ENCODE measurements around the gene USP6NL. TPM values are rescaled to one million over a fixed set of nuclear protein-coding genes. Genes with fewer than 3 reads are reported as not detected.
A peak's percentile ranks its signal among the peaks of the same experiment; 100 is the strongest.

The USP6NL gene
- total RNA-seq, 1 experiment from 2014 or later: 32.6 TPM

- no peak for DNase-seq (ENCODE audit: low read depth, low spot score)
- in situ Hi-C loops (cut with HindIII; ENCODE audit: low pct_unique_long_range_greater_than_20kb, low sequenced_read_pairs): no loop called here
These were observed 72.1 kb downstream of the USP6NL start for GRCh38 chr10:11539191-11539868.

DNA sequence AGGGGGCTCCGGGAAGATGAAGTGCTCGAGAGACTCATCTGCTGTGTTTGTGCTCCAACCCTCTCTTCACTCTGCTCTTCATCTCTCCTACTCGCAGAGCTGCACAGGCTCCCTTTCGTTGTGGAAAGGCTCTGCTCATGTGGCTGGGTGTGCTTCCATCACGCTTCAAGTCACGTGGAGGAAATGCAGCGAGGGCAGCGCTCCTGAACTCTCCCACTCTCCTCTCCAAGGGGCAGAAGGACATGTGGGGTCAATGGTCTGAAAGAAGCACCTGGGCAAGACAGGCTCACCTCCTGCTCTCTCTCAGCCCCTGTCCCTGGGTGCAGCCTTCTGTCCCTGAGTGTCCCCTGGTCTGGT, 72.6 kb downstream of the USP6NL start:
- DNase-seq (ENCODE audit: low read depth, low spot score): peak; percentile 26
- in situ Hi-C loops (cut with HindIII; ENCODE audit: low pct_unique_long_range_greater_than_20kb, low sequenced_read_pairs): no loop called here

DNA sequence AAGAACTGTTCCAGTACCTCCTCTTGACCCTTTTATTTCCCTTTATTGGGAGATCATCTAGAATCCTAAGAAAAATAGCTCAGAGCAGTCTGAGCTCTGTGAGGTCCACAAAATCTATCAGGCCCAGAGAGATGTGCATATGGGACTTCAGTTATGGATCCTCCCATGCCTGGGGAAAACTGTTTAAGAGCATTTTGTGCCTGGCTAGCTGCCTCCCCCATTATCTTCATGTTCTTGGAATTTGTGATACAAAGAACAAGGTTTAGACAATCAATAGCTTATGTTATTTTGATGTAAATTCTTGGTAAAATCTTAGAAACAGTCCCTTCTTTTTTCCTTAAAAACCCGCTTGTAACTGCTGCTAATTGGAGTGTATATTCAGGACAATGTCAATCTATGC, 75.2 kb downstream of the USP6NL start:
- in situ Hi-C loops (cut with HindIII; ENCODE audit: low pct_unique_long_range_greater_than_20kb, low sequenced_read_pairs): no loop called here
- DNase-seq (ENCODE audit: low read depth, low spot score): no peak

DNA sequence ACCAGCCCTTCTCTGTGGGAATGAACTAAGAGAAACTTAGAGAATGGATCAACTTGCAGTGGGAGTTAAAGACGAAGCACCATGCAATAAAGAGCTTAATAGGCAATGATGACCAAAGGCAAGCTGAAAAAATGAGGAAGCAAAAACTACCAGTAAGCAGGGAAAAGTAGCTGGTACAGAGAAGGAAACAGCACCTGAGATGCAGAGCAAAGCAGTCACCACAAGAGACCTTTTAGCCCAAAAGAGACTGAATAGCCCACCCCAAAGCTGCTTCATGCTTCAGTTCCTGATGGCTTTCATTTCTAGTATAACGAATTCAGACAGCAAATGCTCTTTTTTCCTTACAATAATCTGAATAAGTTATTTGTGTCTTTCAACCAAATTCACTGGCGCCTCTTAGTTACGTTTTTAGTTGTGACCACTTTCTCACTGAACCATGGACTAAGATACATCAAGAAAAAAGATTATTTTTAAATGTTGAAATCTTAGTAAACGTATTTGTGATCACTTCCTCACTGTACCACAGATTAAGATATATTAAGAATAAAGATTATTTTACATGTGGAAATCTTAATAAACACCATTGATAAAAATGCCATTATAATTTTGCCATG, 76.0 kb downstream of the USP6NL start:
- no peak for DNase-seq (ENCODE audit: low read depth, low spot score)
- in situ Hi-C loops (cut with HindIII; ENCODE audit: low pct_unique_long_range_greater_than_20kb, low sequenced_read_pairs): no loop called here

GRCh38 chr10:11533328-11533781, 78.1 kb downstream of the USP6NL start:
- in situ Hi-C loops (cut with HindIII; ENCODE audit: low pct_unique_long_range_greater_than_20kb, low sequenced_read_pairs): no loop called here
- peak; percentile 92 for DNase-seq (ENCODE audit: low read depth, low spot score)

- peak; percentile 88 for DNase-seq (ENCODE audit: low read depth, low spot score)
- in situ Hi-C loops (cut with HindIII; ENCODE audit: low pct_unique_long_range_greater_than_20kb, low sequenced_read_pairs): no loop called here
These were observed 79.1 kb downstream of the USP6NL start for GRCh38 chr10:11532306-11532705.

DNA sequence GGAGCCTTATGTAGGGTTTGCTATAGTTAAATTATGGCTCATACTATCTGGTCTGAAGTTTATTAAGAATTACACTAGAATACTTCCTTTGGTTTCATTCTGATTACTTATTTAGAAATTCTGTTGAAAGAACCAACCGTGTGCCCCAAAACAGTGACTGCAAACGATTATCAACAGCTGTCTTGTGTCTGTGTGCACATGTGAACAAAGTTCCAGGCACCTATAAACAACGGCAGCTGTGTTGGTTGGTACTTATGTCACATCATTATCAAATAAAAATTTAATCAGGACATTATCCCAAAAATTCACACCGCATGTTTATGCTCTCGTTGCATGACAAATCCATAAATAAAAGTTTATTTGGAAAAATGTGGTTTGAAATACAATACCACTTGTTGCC, 80.6 kb downstream of the USP6NL start:
- in situ Hi-C loops (cut with HindIII; ENCODE audit: low pct_unique_long_range_greater_than_20kb, low sequenced_read_pairs): no loop called here
- DNase-seq (ENCODE audit: low read depth, low spot score): no peak

DNA sequence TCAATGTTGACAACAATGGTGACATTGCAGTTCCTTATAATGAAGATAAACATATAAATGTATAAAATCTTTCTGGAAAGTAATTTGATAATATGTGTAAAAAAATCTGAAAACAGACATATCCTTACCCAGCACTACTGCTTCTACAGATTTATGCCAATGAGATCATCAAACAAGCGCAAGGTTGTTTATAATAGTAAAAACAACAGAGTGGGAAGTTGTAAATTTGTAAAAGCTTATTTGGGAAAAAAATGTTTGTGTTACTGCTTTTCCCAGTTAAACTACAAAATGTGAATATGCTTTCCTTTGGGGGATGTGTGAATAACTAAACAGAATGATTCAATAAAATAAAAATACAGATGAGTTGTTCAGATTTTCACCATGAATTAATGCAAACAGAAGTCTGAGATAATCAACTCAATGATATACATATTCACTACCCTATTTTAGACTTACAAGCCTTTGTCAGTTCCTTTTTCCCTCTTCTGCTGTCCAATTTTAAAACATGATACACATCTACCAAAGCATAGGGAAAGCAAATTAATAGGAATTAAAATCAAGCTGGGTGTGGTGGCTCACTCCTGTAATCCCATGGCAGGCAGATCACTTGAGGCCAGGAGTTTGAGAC, 82.1 kb downstream of the USP6NL start:
- in situ Hi-C loops (cut with HindIII; ENCODE audit: low pct_unique_long_range_greater_than_20kb, low sequenced_read_pairs): no loop called here
- no peak for DNase-seq (ENCODE audit: low read depth, low spot score)

- in situ Hi-C loops (cut with HindIII; ENCODE audit: low pct_unique_long_range_greater_than_20kb, low sequenced_read_pairs): no loop called here
- DNase-seq (ENCODE audit: low read depth, low spot score): no peak
These were observed 83.2 kb downstream of the USP6NL start for GRCh38 chr10:11528286-11528685.

DNA sequence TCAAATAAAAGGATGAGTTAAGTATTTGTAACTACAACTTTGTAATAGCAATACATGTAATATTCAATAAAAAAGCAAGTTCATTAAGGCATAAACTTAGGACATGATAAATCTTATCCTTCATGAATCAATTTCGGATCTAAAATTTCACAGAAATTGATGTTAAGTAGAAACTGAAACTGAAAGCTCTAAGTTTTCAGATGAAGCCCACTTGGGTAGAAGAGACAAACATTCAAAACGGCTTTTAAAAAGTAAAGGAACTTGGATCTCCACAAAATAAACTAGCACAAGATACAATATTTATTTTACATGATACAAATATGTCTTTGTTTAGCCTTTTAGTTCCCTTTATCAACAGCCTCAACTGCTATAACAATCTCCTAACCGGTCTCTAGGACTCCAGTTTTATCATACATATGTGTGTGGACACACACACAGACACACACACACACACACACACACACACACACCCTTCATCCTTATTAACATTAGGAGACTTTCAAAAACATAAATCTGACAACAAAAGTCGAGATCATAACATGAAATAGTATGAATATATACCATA, 83.7 kb downstream of the USP6NL start:
- DNase-seq (ENCODE audit: low read depth, low spot score): no peak
- in situ Hi-C loops (cut with HindIII; ENCODE audit: low pct_unique_long_range_greater_than_20kb, low sequenced_read_pairs): no loop called here

DNA sequence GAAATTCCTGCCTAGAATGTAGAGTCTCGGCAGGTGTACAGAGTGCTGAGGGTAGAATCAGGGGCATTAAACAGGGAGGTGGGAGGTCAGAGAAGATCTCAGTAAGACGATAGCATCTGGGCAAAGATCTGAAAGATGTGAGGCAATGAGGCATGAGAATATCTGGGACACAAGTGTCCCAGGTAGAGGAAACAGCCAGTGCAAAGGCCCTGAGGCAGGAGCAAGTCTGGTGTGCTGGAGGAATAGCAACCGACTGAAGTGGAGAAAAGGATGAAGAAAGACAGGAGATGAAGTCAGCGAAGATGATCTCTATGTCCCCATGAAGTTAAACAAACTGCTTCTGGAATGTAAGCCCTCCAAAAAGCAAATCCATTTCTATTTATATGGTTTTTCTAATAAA, 84.4 kb downstream of the USP6NL start:
- in situ Hi-C loops (cut with HindIII; ENCODE audit: low pct_unique_long_range_greater_than_20kb, low sequenced_read_pairs): no loop called here
- no peak for DNase-seq (ENCODE audit: low read depth, low spot score)

DNA sequence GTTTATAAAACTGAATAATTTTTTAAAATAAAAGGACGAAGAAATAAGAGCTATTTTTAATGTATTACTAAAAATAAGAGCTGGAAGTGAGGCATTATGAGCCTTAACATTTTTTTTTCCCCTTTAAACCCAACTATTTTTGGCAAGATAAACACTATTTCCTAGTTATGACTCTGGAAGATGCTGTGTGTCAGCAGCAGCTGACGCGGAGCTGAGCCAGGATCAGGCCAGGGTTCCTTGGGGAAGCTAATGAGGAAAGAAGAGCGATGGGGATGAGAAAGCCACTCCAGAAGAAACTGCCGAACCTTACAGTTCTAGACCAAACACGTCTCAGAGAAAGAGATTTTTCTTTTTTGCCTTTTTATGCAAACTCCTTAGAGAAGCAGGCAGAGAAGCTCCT, 85.9 kb downstream of the USP6NL start:
- DNase-seq (ENCODE audit: low read depth, low spot score): no peak
- in situ Hi-C loops (cut with HindIII; ENCODE audit: low pct_unique_long_range_greater_than_20kb, low sequenced_read_pairs): no loop called here

- no peak for DNase-seq (ENCODE audit: low read depth, low spot score)
- in situ Hi-C loops (cut with HindIII; ENCODE audit: low pct_unique_long_range_greater_than_20kb, low sequenced_read_pairs): no loop called here
These were observed 88.6 kb downstream of the USP6NL start for GRCh38 chr10:11522821-11523245.

- in situ Hi-C loops (cut with HindIII; ENCODE audit: low pct_unique_long_range_greater_than_20kb, low sequenced_read_pairs): no loop called here
- no peak for DNase-seq (ENCODE audit: low read depth, low spot score)
These were observed 89.6 kb downstream of the USP6NL start for GRCh38 chr10:11521860-11522259.

GRCh38 chr10:11520892-11521291, 90.6 kb downstream of the USP6NL start:
- DNase-seq (ENCODE audit: low read depth, low spot score): no peak
- in situ Hi-C loops (cut with HindIII; ENCODE audit: low pct_unique_long_range_greater_than_20kb, low sequenced_read_pairs): no loop called here

DNA sequence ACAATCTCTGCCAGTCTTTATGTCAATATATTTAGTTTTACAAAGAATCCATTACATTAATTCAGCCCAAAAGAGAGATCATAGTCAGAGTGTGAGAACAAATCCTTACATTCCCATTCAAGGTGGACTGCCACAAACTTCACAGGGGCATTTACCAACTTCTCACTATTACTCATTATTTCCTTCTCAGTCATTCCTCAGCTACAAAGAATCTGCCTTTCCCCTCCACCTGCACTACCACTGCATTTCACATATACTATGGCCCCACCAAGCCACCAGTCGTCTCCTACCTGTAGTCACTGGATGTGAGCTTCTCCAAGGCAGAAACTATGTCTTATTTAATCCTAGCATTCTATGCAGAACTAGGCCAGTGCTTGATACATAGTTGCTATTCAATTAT, 94.3 kb downstream of the USP6NL start:
- in situ Hi-C loops (cut with HindIII; ENCODE audit: low pct_unique_long_range_greater_than_20kb, low sequenced_read_pairs): no loop called here
- no peak for DNase-seq (ENCODE audit: low read depth, low spot score)

DNA sequence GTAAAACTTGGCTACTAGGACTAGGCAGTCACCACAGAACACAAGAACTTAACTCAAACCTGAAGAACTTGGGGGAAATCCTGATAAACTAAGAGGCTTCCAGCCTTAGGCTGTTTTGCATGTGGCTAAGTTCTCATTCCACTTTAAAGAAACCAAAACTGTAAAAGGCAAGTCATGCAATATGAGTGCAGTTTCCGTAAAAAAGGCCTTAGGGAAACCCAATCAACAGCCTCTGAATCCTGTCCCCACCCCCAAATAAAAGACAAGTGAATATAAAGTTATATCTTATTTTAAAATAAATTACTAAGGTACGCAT, 95.1 kb downstream of the USP6NL start:
- in situ Hi-C loops (cut with HindIII; ENCODE audit: low pct_unique_long_range_greater_than_20kb, low sequenced_read_pairs): no loop called here
- peak; percentile 19 for DNase-seq (ENCODE audit: low read depth, low spot score)

- in situ Hi-C loops (cut with HindIII; ENCODE audit: low pct_unique_long_range_greater_than_20kb, low sequenced_read_pairs): no loop called here
- DNase-seq (ENCODE audit: low read depth, low spot score): peak; percentile 71
These were observed 95.6 kb downstream of the USP6NL start for GRCh38 chr10:11515596-11516430.
